Right lobe of liver (tissue), 4 donors: Measurements from ENCODE around the gene HOXA4.

Experiments
- CTCF ChIP-seq, 4 donors: fragments of 200-600 bp in 3 of 4; fragments of 450-650 bp in 1 of 4; IDR thresholded peaks; one replicate each; pipeline versions ENCODE4 v1.5.1 to v1.8.0; 2016 to 2022; ENCODE audit warnings: antibody characterized with exemption in 4 of 4, mild to moderate bottlenecking in 2 of 4
- POLR2A ChIP-seq: fragments of 450-650 bp; IDR thresholded peaks from one replicate; pipeline ENCODE4 v1.6.1; 2017; ENCODE audit warnings: antibody characterized with exemption, mild to moderate bottlenecking
- donor health status: DM: no; HTN: no; CAD: no.
- donor health status: DM: no; HTN: no; CAD: no.
- donor health status: DM: no; HTN: yes; CAD: no.

- TF ChIP-seq CTCF (IDR thresholded peaks at IDR 0.05) (no peak), POLR2A (no peak)
Observed at GRCh38 chr7:27157702-27158431, 27.3 kb upstream of the HOXA4 start.
